H9 (cell line): ENCODE data around the gene ENGASE. TPM values are rescaled to one million over a fixed set of nuclear protein-coding genes. Genes with fewer than 3 reads are reported as not detected.

Source experiments
- DNase-seq: peaks from one replicate; pipeline ENCODE4 v3.0.0-alpha.2; 2017
- H2AFZ ChIP-seq: one replicate; pipeline ENCODE4 v1.6.1; 2013; ENCODE audit warnings: mild to moderate bottlenecking, low read length, control low read depth, moderate library complexity
- H2AK5ac ChIP-seq: 2 replicates; pipeline ENCODE4 v1.6.1; 2013; ENCODE audit warnings: low read length, control low read depth, mixed read lengths; ENCODE audit not compliant: insufficient read length
- H2BK120ac ChIP-seq: one replicate; pipeline ENCODE4 v1.6.1; 2013; ENCODE audit warnings: low read depth, mild to moderate bottlenecking, low read length, control low read depth, inconsistent platforms; ENCODE audit not compliant: poor library complexity, severe bottlenecking
- H2BK12ac ChIP-seq: 2 replicates; pipeline ENCODE4 v1.6.1; 2013; ENCODE audit warnings: low read length, control low read depth, mixed read lengths, low read depth; ENCODE audit not compliant: insufficient read length
- H2BK15ac ChIP-seq: 2 replicates; pipeline ENCODE4 v1.6.1; 2013; ENCODE audit warnings: low read depth, low read length, control low read depth
- H2BK20ac ChIP-seq: one replicate; pipeline ENCODE4 v1.6.1; 2013; ENCODE audit warnings: low read depth, mild to moderate bottlenecking, low read length, control low read depth, inconsistent platforms; ENCODE audit not compliant: poor library complexity, severe bottlenecking
- H2BK5ac ChIP-seq: 2 replicates; pipeline ENCODE4 v1.6.1; 2013; ENCODE audit warnings: low read length, control low read depth, mixed read lengths; ENCODE audit not compliant: insufficient read length
- H3K14ac ChIP-seq: 2 replicates; pipeline ENCODE4 v1.6.1; 2013; ENCODE audit warnings: low read length, control low read depth; ENCODE audit not compliant: insufficient read depth
- H3K18ac ChIP-seq: 2 replicates; pipeline ENCODE4 v1.6.1; 2013; ENCODE audit warnings: low read depth, mild to moderate bottlenecking, mixed read lengths, low read length, control low read depth; ENCODE audit not compliant: insufficient read length
- H3K23ac ChIP-seq: 2 replicates; pipeline ENCODE4 v1.6.1; 2013; ENCODE audit warnings: low read length, control low read depth, mixed read lengths, low read depth; ENCODE audit not compliant: insufficient read length
- H3K23me2 ChIP-seq: 2 replicates; pipeline ENCODE4 v1.6.1; 2013; ENCODE audit warnings: low read depth, mild to moderate bottlenecking, mixed read lengths, low read length, control low read depth; ENCODE audit not compliant: insufficient read length, poor library complexity, severe bottlenecking
- H3K27ac ChIP-seq: 2 replicates; pipeline ENCODE4 v1.5.1; 2013; ENCODE audit warnings: low read length, control low read depth, mixed read lengths, low read depth; ENCODE audit not compliant: insufficient read length
- H3K27me3 ChIP-seq: 2 replicates; pipeline ENCODE4 v1.6.1; 2013; ENCODE audit warnings: low read length, control low read depth, inconsistent platforms; ENCODE audit not compliant: insufficient read depth
- H3K4ac ChIP-seq: 2 replicates; pipeline ENCODE4 v1.6.1; 2013; ENCODE audit warnings: low read depth, mild to moderate bottlenecking, control low read depth, inconsistent platforms, low read length, moderate library complexity
- H3K4me1 ChIP-seq: 2 replicates; pipeline ENCODE4 v1.6.1; 2013; ENCODE audit warnings: low read length, control low read depth, inconsistent platforms; ENCODE audit not compliant: insufficient read depth
- H3K4me2 ChIP-seq: 2 replicates; pipeline ENCODE4 v1.6.1; 2013; ENCODE audit warnings: low read length, control low read depth, mixed read lengths; ENCODE audit not compliant: insufficient read length, insufficient read depth
- H3K56ac ChIP-seq: 2 replicates; pipeline ENCODE4 v1.6.1; 2013; ENCODE audit warnings: low read depth, mild to moderate bottlenecking, mixed read lengths, low read length, control low read depth; ENCODE audit not compliant: insufficient read length
- H3K79me1 ChIP-seq: 2 replicates; pipeline ENCODE4 v1.6.1; 2013; ENCODE audit warnings: low read depth, mild to moderate bottlenecking, moderate library complexity, low read length, control low read depth, inconsistent platforms; ENCODE audit not compliant: insufficient read depth, poor library complexity, severe bottlenecking
- H3K79me2 ChIP-seq: 2 replicates; pipeline ENCODE4 v1.6.1; 2013; ENCODE audit warnings: low read length, control low read depth, inconsistent platforms; ENCODE audit not compliant: insufficient read depth
- H3K9ac ChIP-seq: 2 replicates; pipeline ENCODE4 v1.6.1; 2013; ENCODE audit warnings: low read length, control low read depth, mixed read lengths; ENCODE audit not compliant: insufficient read length; ENCODE audit errors: extremely low read depth
- H3K9me3 ChIP-seq: one replicate; pipeline ENCODE4 v1.6.1; 2013; ENCODE audit warnings: low read depth, low read length, inconsistent platforms; ENCODE audit not compliant: control insufficient read depth
- H3T11ph ChIP-seq: one replicate; pipeline ENCODE4 v1.6.1; 2013; ENCODE audit warnings: mild to moderate bottlenecking, low read length, control low read depth, inconsistent platforms
- H4K20me1 ChIP-seq: one replicate; pipeline ENCODE4 v1.6.1; 2013; ENCODE audit not compliant: control insufficient read depth, insufficient read length, insufficient read depth
- H4K5ac ChIP-seq: 2 replicates; pipeline ENCODE4 v1.6.1; 2013; ENCODE audit warnings: low read depth, mild to moderate bottlenecking, mixed read lengths, low read length, control low read depth; ENCODE audit not compliant: insufficient read length
- H4K8ac ChIP-seq: replicated peaks from 2 replicates; pipeline ENCODE4 v1.6.1; 2013; ENCODE audit warnings: low read length, control low read depth, mixed read lengths, low read depth; ENCODE audit not compliant: insufficient read length
- H4K91ac ChIP-seq: 2 replicates; pipeline ENCODE4 v1.6.1; 2013; ENCODE audit warnings: low read depth, mild to moderate bottlenecking, moderate library complexity, mixed read lengths, low read length, control low read depth; ENCODE audit not compliant: insufficient read length
- H3K27ac Mint-ChIP-seq, 3 experiments: 2 replicates in 2 of 3; 3 replicates in 1 of 3; pipeline ENCODE4 v1.8.0; 2020 to 2021; ENCODE audit warnings: mixed read lengths in 3 of 3, mild to moderate bottlenecking in 1 of 3, moderate library complexity in 1 of 3
- H3K27me3 Mint-ChIP-seq: 2 replicates; pipeline ENCODE4 v1.8.0; 2021; ENCODE audit warnings: low read depth, mild to moderate bottlenecking, moderate library complexity, mixed read lengths
- H3K36me3 Mint-ChIP-seq, 3 experiments: 2 replicates in 2 of 3; 3 replicates in 1 of 3; pipeline ENCODE4 v1.8.0; 2020 to 2021; ENCODE audit warnings: low read depth in 3 of 3, mixed read lengths in 3 of 3; ENCODE audit not compliant: insufficient read depth in 1 of 3
- H3K4me1 Mint-ChIP-seq, 2 experiments: 2 replicates each; pipeline ENCODE4 v1.8.0; 2020; ENCODE audit warnings: mixed read lengths in 2 of 2
- H3K4me3 Mint-ChIP-seq, 2 experiments: 2 replicates in 1 of 2; 3 replicates in 1 of 2; pipeline ENCODE4 v1.8.0; 2020 to 2021; ENCODE audit warnings: mild to moderate bottlenecking in 2 of 2, mixed read lengths in 2 of 2, moderate library complexity in 1 of 2
- H3K9me3 Mint-ChIP-seq, 2 experiments: 2 replicates in 1 of 2; 3 replicates in 1 of 2; pipeline ENCODE4 v1.8.0; 2020; ENCODE audit warnings: mild to moderate bottlenecking in 2 of 2, mixed read lengths in 2 of 2, moderate library complexity in 1 of 2
- WGBS: extraction: QIAGEN DNeasy Blood & Tissue Kit; methylation state at CpG from one replicate; pipeline ENCODE4 v1.1.7; 2013; ENCODE audit warnings: missing lambda C conversion rate, low lambda C conversion rate, mixed read lengths; ENCODE audit not compliant: insufficient read length; ENCODE audit errors: extremely low coverage; 5-methylcytosine and 5-hydroxymethylcytosine counted together
- total RNA-seq: library from RNA; stranded (reverse); gene quantifications from 2 replicates; pipeline ENCODE4 v1.2.1, GENCODE V29; 2021
- TF ChIP-seq, protein P1 (sequence below): fragments of 200-600 bp; sonication (generic); conservative IDR thresholded peaks from 3 replicates; pipeline ENCODE4 v1.8.0; 2021; ENCODE audit warnings: antibody characterized with exemption, mild to moderate bottlenecking

Gene ENGASE
- total RNA-seq, 1 experiment from 2014 or later = 20.6 TPM

DNA sequence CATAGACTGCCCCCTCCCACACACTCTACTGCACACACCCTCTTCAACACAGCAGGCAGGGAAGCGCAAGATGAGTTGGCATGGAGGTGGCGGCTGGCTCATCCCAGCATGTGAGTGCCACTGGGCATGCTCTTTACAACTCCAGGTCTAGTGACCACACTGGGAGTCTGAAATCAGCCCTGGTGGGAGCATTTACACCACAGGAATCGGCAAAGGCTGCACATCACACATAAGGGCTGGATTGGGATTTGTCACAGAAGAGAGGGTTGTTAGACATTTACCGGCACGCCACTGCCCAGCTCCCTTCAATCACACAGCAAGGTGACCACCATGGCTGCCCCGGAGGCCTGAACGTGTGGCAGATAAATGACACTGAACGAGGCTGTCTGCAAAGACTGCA, 49.4 kb downstream of the ENGASE start:
- Histone ChIP-seq H3K27ac (no peak overlapping the region), H2BK120ac (no peak overlapping the region), H3K27me3 (no peaks in the 10 kb centered on the region), H3K9me3 (no peaks in the 10 kb centered on the region), H4K5ac (no peak overlapping the region), H2BK12ac (no peak overlapping the region), H3T11ph (no peak overlapping the region), H3K9ac (no peak overlapping the region), H4K8ac (no peak overlapping the region), H2AFZ (no peak overlapping the region), H3K23ac (no peak overlapping the region), H2BK15ac (no peak overlapping the region), H4K91ac (no peak overlapping the region), H3K79me2 (no peaks in the 10 kb centered on the region), H2BK20ac (no peak overlapping the region), H3K18ac (no peak overlapping the region), H3K79me1 (no peaks in the 10 kb centered on the region), H2AK5ac (no peak overlapping the region), H3K14ac (no peak overlapping the region), H2BK5ac (no peak overlapping the region), H3K4ac (no peak overlapping the region), H3K23me2 (no peaks in the 10 kb centered on the region), H4K20me1 (no peaks in the 10 kb centered on the region), H3K4me1 (no peaks in the 10 kb centered on the region), H3K56ac (no peak overlapping the region), H3K4me2 (no peak overlapping the region)
- WGBS = no CpG with 5 or more reads among the region's 8 CpGs
- DNase-seq = no peak
- Mint-ChIP-seq H3K4me1 (peaks cover 2% of the 10 kb centered on the region in 2 experiments; a peak in 2 of 4 replicates), H3K36me3 (no peaks in the 10 kb centered on the region), H3K27me3 (peaks cover 15% of the 10 kb centered on the region), H3K9me3 (no peaks in the 10 kb centered on the region), H3K4me3 (no peak overlapping the region), H3K27ac (no peak overlapping the region; a peak in 1 of 7 replicates)
- TF ChIP-seq, protein P1, sequence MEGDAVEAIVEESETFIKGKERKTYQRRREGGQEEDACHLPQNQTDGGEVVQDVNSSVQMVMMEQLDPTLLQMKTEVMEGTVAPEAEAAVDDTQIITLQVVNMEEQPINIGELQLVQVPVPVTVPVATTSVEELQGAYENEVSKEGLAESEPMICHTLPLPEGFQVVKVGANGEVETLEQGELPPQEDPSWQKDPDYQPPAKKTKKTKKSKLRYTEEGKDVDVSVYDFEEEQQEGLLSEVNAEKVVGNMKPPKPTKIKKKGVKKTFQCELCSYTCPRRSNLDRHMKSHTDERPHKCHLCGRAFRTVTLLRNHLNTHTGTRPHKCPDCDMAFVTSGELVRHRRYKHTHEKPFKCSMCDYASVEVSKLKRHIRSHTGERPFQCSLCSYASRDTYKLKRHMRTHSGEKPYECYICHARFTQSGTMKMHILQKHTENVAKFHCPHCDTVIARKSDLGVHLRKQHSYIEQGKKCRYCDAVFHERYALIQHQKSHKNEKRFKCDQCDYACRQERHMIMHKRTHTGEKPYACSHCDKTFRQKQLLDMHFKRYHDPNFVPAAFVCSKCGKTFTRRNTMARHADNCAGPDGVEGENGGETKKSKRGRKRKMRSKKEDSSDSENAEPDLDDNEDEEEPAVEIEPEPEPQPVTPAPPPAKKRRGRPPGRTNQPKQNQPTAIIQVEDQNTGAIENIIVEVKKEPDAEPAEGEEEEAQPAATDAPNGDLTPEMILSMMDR = no peak
